Endothelial cell of umbilical vein (primary cell): ENCODE data around the gene SKI. TPM values are rescaled to one million over a fixed set of nuclear protein-coding genes. Genes with fewer than 3 reads are reported as not detected.

Experiments
- BruUV-seq: library from RNA; stranded (reverse); fragments of 400-500 nt; replicated peaks from 2 replicates; lab custom pipeline; 2021; lab: Mats Ljungman, UMichigan
- CTCF ChIA-PET: fragments of 300-600, 350-600 bp; sonication (Branson Sonifier 250); formaldehyde crosslinking; loops from one replicate; lab custom pipeline; 2021; ENCODE audit warnings: antibody characterized with exemption, inconsistent platforms; lab: Charles Lee
- POLR2A ChIA-PET: fragments of 300-600, 350-600 bp; sonication (Branson Sonifier 250); formaldehyde crosslinking; loops from one replicate; lab custom pipeline; 2021; ENCODE audit warnings: antibody characterized with exemption, inconsistent platforms; lab: Charles Lee
- DNase-seq: peaks from one replicate; pipeline ENCODE4 v3.0.0-alpha.2; 2011; ENCODE audit warnings: low read depth, low spot score
- FAIRE-seq: peaks from 2 replicates; lab custom pipeline; 2011; peaks lifted over from hg19 to GRCh38; lab: Jason Lieb, UNC
- H2AFZ ChIP-seq: 2 replicates; pipeline ENCODE4 v1.6.0; 2012; ENCODE audit warnings: low read depth, low read length, control low read depth, inconsistent platforms
- H3K27ac ChIP-seq: 2 replicates; pipeline ENCODE4 v1.5.1; 2011; ENCODE audit warnings: low read depth, mild to moderate bottlenecking, control low read depth, low read length, moderate library complexity; ENCODE audit not compliant: insufficient read depth
- H3K27me3 ChIP-seq, 2 experiments: 2 replicates each; pipeline versions ENCODE4 v1.6.0 to v1.6.1; 2011; ENCODE audit warnings: low read length in 2 of 2, mixed read lengths in 1 of 2; ENCODE audit not compliant: control insufficient read depth in 2 of 2, insufficient read depth in 2 of 2
- H3K36me3 ChIP-seq, 2 experiments: 2 replicates in 1 of 2; 3 replicates in 1 of 2; pipeline ENCODE4 v1.5.1; 2011; ENCODE audit warnings: low read length in 2 of 2, mild to moderate bottlenecking in 1 of 2, moderate library complexity in 1 of 2; ENCODE audit not compliant: control insufficient read depth in 2 of 2, insufficient read depth in 2 of 2; ENCODE audit errors: extremely low read depth in 1 of 2
- H3K4me1 ChIP-seq: 3 replicates; pipeline ENCODE4 v1.5.1; 2011; ENCODE audit warnings: mild to moderate bottlenecking, low read length; ENCODE audit not compliant: control insufficient read depth, insufficient read depth; ENCODE audit errors: extremely low read depth
- H3K4me2 ChIP-seq: 2 replicates; pipeline ENCODE4 v1.6.1; 2011; ENCODE audit warnings: low read length, control low read depth, mixed read lengths; ENCODE audit not compliant: insufficient read depth
- H3K4me3 ChIP-seq, 3 experiments: fragments of 200-600 bp in 1 of 3; sonication (generic), shearing (Covaris generic) in 1 of 3; replicated peaks in 1 of 3; 2 replicates each; pipeline ENCODE4 v1.5.1; 2011 to 2016; ENCODE audit warnings: control low read depth in 3 of 3, low read length in 3 of 3, mild to moderate bottlenecking in 2 of 3, inconsistent platforms in 1 of 3, low read depth in 1 of 3, moderate library complexity in 1 of 3; ENCODE audit not compliant: insufficient read depth in 1 of 3
- H3K79me2 ChIP-seq: 2 replicates; pipeline ENCODE4 v1.6.0; 2012; ENCODE audit warnings: low read length, inconsistent platforms; ENCODE audit not compliant: control insufficient read depth, insufficient read depth
- H3K9ac ChIP-seq: replicated peaks from 2 replicates; pipeline ENCODE3; 2011; ENCODE audit warnings: low read length, control low read depth; ENCODE audit not compliant: insufficient read depth; ENCODE audit errors: extremely low read depth
- H3K9me1 ChIP-seq: replicated peaks from 3 replicates; pipeline ENCODE4 v1.6.0; 2011; ENCODE audit warnings: mild to moderate bottlenecking, low read length; ENCODE audit not compliant: control insufficient read depth, insufficient read depth; ENCODE audit errors: extremely low read depth
- H3K9me3 ChIP-seq: replicated peaks from 2 replicates; pipeline ENCODE4 v1.5.1; 2012; ENCODE audit warnings: low read length, inconsistent platforms; ENCODE audit not compliant: control insufficient read depth, insufficient read depth
- H4K20me1 ChIP-seq: replicated peaks from 2 replicates; pipeline ENCODE3; 2011; ENCODE audit warnings: mild to moderate bottlenecking, low read length; ENCODE audit not compliant: control insufficient read depth, insufficient read depth; ENCODE audit errors: extremely low read depth
- CTCF ChIP-seq, 2 donors: IDR thresholded peaks; 1 replicate in 1 of 2; 2 replicates in 1 of 2; pipeline ENCODE4 v1.5.1; 2011; ENCODE audit warnings: low read length in 2 of 2, mild to moderate bottlenecking in 2 of 2, moderate library complexity in 2 of 2, control low read depth in 1 of 2, inconsistent platforms in 1 of 2, low read depth in 1 of 2; ENCODE audit not compliant: insufficient read depth in 1 of 2; ENCODE audit errors: extremely low read depth in 1 of 2
- EZH2 ChIP-seq: IDR thresholded peaks from 2 replicates; pipeline ENCODE4 v1.6.1; 2012; ENCODE audit warnings: borderline replicate concordance, low read depth, mild to moderate bottlenecking, moderate library complexity, low read length, inconsistent platforms; ENCODE audit not compliant: severe bottlenecking
- FOS ChIP-seq: IDR thresholded peaks from 2 replicates; pipeline ENCODE4 v1.6.1; 2011; ENCODE audit warnings: mild to moderate bottlenecking, low read length, moderate library complexity, borderline replicate concordance; ENCODE audit not compliant: insufficient read depth
- GATA2 ChIP-seq: IDR thresholded peaks from 2 replicates; pipeline ENCODE4 v1.7.0; 2011; ENCODE audit warnings: low read depth, mild to moderate bottlenecking, moderate library complexity, mixed read lengths, low read length; ENCODE audit not compliant: insufficient read length, insufficient read depth
- JUN ChIP-seq: IDR thresholded peaks from 2 replicates; pipeline ENCODE4 v1.6.1; 2011; ENCODE audit warnings: borderline replicate concordance, low read depth; ENCODE audit not compliant: insufficient read length, insufficient read depth
- MAX ChIP-seq: IDR thresholded peaks from 2 replicates; pipeline ENCODE4 v1.6.1; 2011; ENCODE audit not compliant: insufficient read depth, insufficient read length
- MYC ChIP-seq: IDR thresholded peaks from one replicate; pipeline ENCODE4 v1.6.1; 2011; ENCODE audit warnings: mild to moderate bottlenecking, low read depth, low read length
- POLR2A ChIP-seq: IDR thresholded peaks from 2 replicates; pipeline ENCODE4 v1.6.1; 2012; ENCODE audit warnings: low read depth, mild to moderate bottlenecking, control low read depth, low read length
- POLR2AphosphoS5 ChIP-seq: IDR thresholded peaks from 2 replicates; pipeline ENCODE4 v1.6.1; 2012; ENCODE audit warnings: low read depth, mild to moderate bottlenecking, control low read depth, low read length, moderate library complexity; ENCODE audit not compliant: insufficient read depth
- dilution Hi-C: fragments of 300-500 bp; cut with MboI; formaldehyde crosslinking; loops from one replicate; pipeline ENCODE4 v1.15.0; 2019; ENCODE audit warnings: low sequenced_read_pairs; ENCODE audit not compliant: extremely low pct_ligation_motif_present
- intact Hi-C: fragments of 100-400 bp; cut with micrococcal nuclease; formaldehyde crosslinking; loops from one replicate; pipeline ENCODE4 v1.10.0; 2022
- polyA plus RNA-seq, 4 experiments: library from polyadenylated mRNA; depleted of rRNA in 3 of 4; stranded (reverse) in 3 of 4; unstranded in 1 of 4; fragments of >200 nt; gene quantifications; 2 replicates each; pipeline versions ENCODE4 v1.2.1 to v1.2.3, GENCODE V29; 2011 to 2012; ENCODE audit warnings: missing spikeins in 1 of 4
- total RNA-seq: library from RNA; stranded (reverse); gene quantifications from 2 replicates; pipeline ENCODE4 v1.2.3, GENCODE V29; 2021

The SKI gene
- total and polyA plus RNA-seq, 2 donors (not counting 3 experiments of a cell fraction or from before 2014, with no cell fraction given), result 11.6 to 80.3 TPM

GRCh38 chr1:2210786-2211185, 17.3 kb upstream of the SKI start:
- Histone ChIP-seq H3K9me3 (no peaks in the 10 kb centered on the region), H3K9me1 (no peaks in the 10 kb centered on the region), H3K4me3 (no peak overlapping the region), H3K79me2 (no peaks in the 10 kb centered on the region), H4K20me1 (no peaks in the 10 kb centered on the region), H3K27ac (no peak overlapping the region), H3K4me1 (peaks cover 45% of the 10 kb centered on the region), H3K36me3 (no peaks in the 10 kb centered on the region), H2AFZ (no peak overlapping the region), H3K4me2 (no peak overlapping the region), H3K9ac (no peak overlapping the region), H3K27me3 (no peaks in the 10 kb centered on the region)
- BruUV-seq, result no TSS peak
- TF ChIP-seq MYC (no peak), GATA2 (no peak), POLR2A (no peak), MAX (no peak), JUN (no peak), EZH2 (no peak)
- DNase-seq (no peak), FAIRE-seq (no peak)
- intact Hi-C loops, result loop anchor here (5.0 kb wide), 1 partner anchor 102 kb away; no protein-coding TSS in a partner anchor
- dilution Hi-C loops, result loop anchor here (10.0 kb wide), 1 partner anchor 94 kb away; no protein-coding TSS in a partner anchor
- CTCF ChIA-PET, result no interaction called here
- POLR2A ChIA-PET, result no interaction called here

GRCh38 chr1:2212274-2212531, 15.9 kb upstream of the SKI start:
- Histone ChIP-seq H2AFZ (peak overlapping the region; percentile 65), H3K9me3 (no peaks in the 10 kb centered on the region), H3K27me3 (no peaks in the 10 kb centered on the region), H4K20me1 (no peaks in the 10 kb centered on the region), H3K4me2 (peak overlapping the region; percentile 43), H3K9ac (peak overlapping the region; percentile 95), H3K4me1 (peaks cover 43% of the 10 kb centered on the region), H3K9me1 (no peaks in the 10 kb centered on the region), H3K27ac (peak overlapping the region; percentile 98), H3K4me3 (peak overlapping the region in 1 of 3 experiments; percentile 27), H3K79me2 (no peaks in the 10 kb centered on the region), H3K36me3 (no peaks in the 10 kb centered on the region)
- dilution Hi-C loops, result loop anchor here (10.0 kb wide), 1 partner anchor 93 kb away; no protein-coding TSS in a partner anchor
- TF ChIP-seq FOS (no peak), MYC (no peak), MAX (no peak), JUN (no peak), GATA2 (no peak), EZH2 (no peak), CTCF (IDR thresholded peaks at IDR 0.05; ENCODE audit: extremely low read depth in 1 of 2, insufficient read depth in 1 of 2, low read depth in 1 of 2, low read length in 2 of 2) (no peak), POLR2A (no peak), POLR2AphosphoS5 (no peak)
- ChIA-PET POLR2A (interaction anchor here (1.0 to 1.7 kb wide), 3 partner anchors 16 to 18 kb away, joined by 3 to 12 read pairs (median 6); partner anchors contain the start of gene SKI), CTCF (interaction anchor here (0.9 to 2.0 kb wide), 7 partner anchors 9 to 170 kb away, joined by 3 to 11 read pairs (median 5); partner anchors contain the start of gene FAAP20)
- no peak for FAIRE-seq
- intact Hi-C loops, result loop anchor here (1.0 to 5.0 kb wide), 5 partner anchors 15 to 100 kb away; no protein-coding TSS in a partner anchor
- no peak for DNase-seq
- BruUV-seq, result no TSS peak
